ENCODE measurements around the gene RYR2. TPM values are rescaled to one million over a fixed set of nuclear protein-coding genes. Genes with fewer than 3 reads are reported as not detected.

Gene RYR2
- total RNA-seq, 2 donors from 2014 or later: 14.2 to 17.1 TPM

DNA sequence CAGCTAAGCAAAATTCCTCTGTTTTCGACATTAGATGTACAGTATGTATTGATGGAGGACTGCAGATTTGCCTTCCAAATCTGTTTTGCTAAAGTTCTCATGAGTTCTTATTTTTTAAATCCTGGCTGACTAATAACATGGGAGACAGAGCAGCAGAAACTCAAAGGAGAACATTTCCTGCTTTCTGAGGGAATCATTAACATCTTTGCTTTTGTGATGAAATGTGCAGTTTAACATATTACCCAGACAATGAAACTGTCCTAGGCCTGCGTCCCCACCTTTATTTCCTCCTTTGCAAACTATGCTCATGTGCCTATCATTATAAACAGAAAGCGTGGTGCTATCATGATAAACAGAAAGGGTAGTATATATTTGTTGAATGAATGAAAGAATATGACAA lies 698.9 kb downstream of the RYR2 start:
- 71 to 75% methylated on average over 3 of the region's 3 CpGs for WGBS, 2 donors
- no peak for ATAC-seq

DNA sequence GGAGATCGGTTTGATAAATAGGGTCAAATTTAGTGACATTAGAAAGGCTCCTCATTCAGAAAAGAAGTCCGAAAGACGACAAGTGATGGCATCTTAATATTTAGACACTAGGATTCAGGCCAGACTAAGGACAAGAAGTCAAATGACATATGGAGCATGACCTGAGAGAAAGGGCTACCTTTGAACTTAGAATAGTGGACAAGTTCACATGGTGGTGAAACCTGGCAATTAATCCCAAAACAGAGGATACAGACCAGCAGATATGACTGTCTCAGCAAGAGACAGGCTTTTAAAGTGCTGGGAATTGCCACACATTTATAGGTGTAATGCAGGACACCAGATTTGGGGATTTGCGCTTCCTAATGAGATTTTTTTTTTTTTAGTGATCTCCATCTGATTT lies 703.6 kb downstream of the RYR2 start:
- 95 to 96% methylated on average over 4 of the region's 4 CpGs for WGBS, 2 donors
- Histone ChIP-seq H3K27me3 (no peaks in the 10 kb centered on the region), H3K4me1 (peaks cover 3% of the 10 kb centered on the region), H3K36me3 (replicated peaks in 1 of 2; ENCODE audit: insufficient read depth in 1 of 2, low read depth in 2 of 2) (no peaks in the 10 kb centered on the region), H3K4me3 (no peak overlapping the region), H3K27ac (no peak overlapping the region), H3K9me3 (no peaks in the 10 kb centered on the region)
- TF ChIP-seq, protein P1, sequence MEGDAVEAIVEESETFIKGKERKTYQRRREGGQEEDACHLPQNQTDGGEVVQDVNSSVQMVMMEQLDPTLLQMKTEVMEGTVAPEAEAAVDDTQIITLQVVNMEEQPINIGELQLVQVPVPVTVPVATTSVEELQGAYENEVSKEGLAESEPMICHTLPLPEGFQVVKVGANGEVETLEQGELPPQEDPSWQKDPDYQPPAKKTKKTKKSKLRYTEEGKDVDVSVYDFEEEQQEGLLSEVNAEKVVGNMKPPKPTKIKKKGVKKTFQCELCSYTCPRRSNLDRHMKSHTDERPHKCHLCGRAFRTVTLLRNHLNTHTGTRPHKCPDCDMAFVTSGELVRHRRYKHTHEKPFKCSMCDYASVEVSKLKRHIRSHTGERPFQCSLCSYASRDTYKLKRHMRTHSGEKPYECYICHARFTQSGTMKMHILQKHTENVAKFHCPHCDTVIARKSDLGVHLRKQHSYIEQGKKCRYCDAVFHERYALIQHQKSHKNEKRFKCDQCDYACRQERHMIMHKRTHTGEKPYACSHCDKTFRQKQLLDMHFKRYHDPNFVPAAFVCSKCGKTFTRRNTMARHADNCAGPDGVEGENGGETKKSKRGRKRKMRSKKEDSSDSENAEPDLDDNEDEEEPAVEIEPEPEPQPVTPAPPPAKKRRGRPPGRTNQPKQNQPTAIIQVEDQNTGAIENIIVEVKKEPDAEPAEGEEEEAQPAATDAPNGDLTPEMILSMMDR (IDR thresholded peaks at IDR 0.05): no peak
- no peak for TF ChIP-seq POLR2A (IDR thresholded peaks at IDR 0.05)
- intact Hi-C loops (cut with DNase I): no loop called here
- no peak for ATAC-seq
- no peak for DNase-seq

More for the DNA sequence above, 698.9 kb downstream of the RYR2 start:
- DNase-seq: no peak
- Histone ChIP-seq H3K27me3 (no peaks in the 10 kb centered on the region), H3K4me1 (peaks cover 9% of the 10 kb centered on the region), H3K36me3 (replicated peaks in 1 of 2; ENCODE audit: insufficient read depth in 1 of 2, low read depth in 2 of 2) (no peaks in the 10 kb centered on the region), H3K9me3 (no peaks in the 10 kb centered on the region), H3K4me3 (no peak overlapping the region), H3K27ac (no peak overlapping the region)
- intact Hi-C loops (cut with DNase I): no loop called here
- no peak for TF ChIP-seq POLR2A (IDR thresholded peaks at IDR 0.05)
- TF ChIP-seq, protein P1 (IDR thresholded peaks at IDR 0.05): no peak

DNA sequence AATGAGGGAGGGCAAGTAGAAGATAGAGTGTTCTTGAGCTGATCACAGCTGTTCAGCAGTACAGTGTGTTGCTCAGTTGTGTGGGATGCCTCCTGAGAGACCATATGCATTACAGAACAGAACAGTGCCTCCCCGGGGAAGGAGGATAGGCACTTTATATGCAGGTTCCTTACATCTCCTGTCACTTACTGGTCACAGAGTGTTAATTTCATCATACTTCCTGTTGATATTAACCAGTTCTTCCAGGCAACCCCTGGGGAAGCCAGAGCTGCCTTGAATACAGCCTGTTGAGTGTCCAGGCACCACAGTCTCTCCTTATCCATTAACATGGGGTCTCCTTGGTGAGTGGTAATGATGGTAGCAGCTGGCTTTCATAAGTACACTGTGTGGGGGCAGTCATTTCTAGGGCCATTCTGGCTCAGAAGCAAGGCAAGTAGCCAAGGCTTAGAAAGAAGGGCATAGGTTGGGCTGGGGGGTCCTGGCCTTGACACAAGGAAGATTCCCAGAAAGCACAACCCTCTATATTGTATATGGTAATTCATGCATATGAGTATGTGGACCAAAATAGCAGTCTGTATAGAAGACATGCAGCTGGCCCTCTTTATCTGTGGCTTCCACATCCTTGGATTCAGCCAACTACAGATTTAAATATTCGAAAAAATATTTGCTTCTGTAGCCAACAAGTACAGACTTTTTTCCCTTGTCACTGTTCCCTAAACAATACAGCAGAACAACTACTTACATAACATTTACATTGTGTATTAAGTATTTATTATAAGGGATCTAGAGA lies 706.4 kb downstream of the RYR2 start:
- intact Hi-C loops (cut with DNase I): no loop called here
- no peaks in the 10 kb centered on the region for H3K27me3 ChIP-seq
- H3K27ac ChIP-seq: no peak overlapping the region
- H3K4me3 ChIP-seq: no peak overlapping the region
- DNase-seq (no peak), ATAC-seq (no peak)
- WGBS, 2 donors: 50 to 52% methylated on average over 2 of the region's 2 CpGs
- TF ChIP-seq, protein P1 (IDR thresholded peaks at IDR 0.05): no peak
- TF ChIP-seq POLR2A (IDR thresholded peaks at IDR 0.05): no peak
- no peaks in the 10 kb centered on the region for H3K9me3 ChIP-seq
- no peaks in the 10 kb centered on the region for H3K36me3 ChIP-seq (replicated peaks in 1 of 2; ENCODE audit: insufficient read depth in 1 of 2, low read depth in 2 of 2)
- peaks cover 12% of the 10 kb centered on the region for H3K4me1 ChIP-seq

DNA sequence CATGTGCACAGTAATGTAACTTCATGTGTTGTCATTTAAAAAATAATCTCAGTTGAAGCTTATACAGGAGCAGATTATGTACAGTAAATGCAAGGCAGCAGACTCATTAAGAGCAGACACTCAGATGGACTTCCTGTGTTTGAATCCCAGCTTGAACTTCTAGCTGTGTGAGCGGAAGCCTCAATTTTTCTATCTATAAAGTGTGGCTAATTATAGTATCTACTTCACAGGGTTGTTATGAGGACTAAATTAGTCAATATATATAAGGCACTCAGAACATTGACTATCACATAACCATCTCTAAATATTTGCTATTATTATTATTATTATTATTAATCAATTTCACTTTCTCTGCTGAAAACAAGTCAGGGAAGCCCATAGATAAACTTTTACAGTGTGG lies 707.1 kb downstream of the RYR2 start:
- Histone ChIP-seq H3K4me1 (peaks cover 15% of the 10 kb centered on the region), H3K9me3 (no peaks in the 10 kb centered on the region), H3K27ac (no peak overlapping the region), H3K4me3 (no peak overlapping the region), H3K27me3 (no peaks in the 10 kb centered on the region), H3K36me3 (replicated peaks in 1 of 2; ENCODE audit: insufficient read depth in 1 of 2, low read depth in 2 of 2) (no peaks in the 10 kb centered on the region)
- intact Hi-C loops (cut with DNase I): no loop called here
- ATAC-seq: no peak
- TF ChIP-seq, protein P1 (IDR thresholded peaks at IDR 0.05): no peak
- TF ChIP-seq POLR2A (IDR thresholded peaks at IDR 0.05): no peak
- no peak for DNase-seq
- WGBS, 2 donors: 91 to 97% methylated on average over 1 of the region's 1 CpG

DNA sequence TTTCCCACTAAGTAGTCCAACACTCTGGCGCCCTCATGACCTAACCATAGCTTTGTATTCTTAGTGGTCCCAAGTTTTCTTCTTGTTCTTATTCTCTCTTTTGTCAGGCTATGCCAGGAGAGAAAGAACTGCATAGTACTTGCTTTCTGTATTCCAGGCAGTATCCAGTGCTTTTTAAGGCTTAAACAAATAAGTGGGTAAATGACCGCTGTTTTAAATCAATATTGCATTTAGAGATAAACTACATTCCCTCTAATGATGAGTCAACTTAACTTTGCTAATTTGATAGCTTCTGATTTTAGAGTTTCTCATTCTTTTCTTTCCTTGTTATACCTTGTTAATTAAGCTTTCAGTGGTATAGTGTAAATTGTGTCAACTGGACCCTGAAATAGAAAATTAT lies 709.1 kb downstream of the RYR2 start:
- Histone ChIP-seq H3K27ac (no peak overlapping the region), H3K27me3 (no peaks in the 10 kb centered on the region), H3K4me3 (no peak overlapping the region), H3K4me1 (peaks cover 19% of the 10 kb centered on the region), H3K36me3 (replicated peaks in 1 of 2; ENCODE audit: insufficient read depth in 1 of 2, low read depth in 2 of 2) (no peaks in the 10 kb centered on the region), H3K9me3 (no peaks in the 10 kb centered on the region)
- no peak for ATAC-seq
- TF ChIP-seq POLR2A (IDR thresholded peaks at IDR 0.05): no peak
- TF ChIP-seq, protein P1 (IDR thresholded peaks at IDR 0.05): no peak
- intact Hi-C loops (cut with DNase I): no loop called here
- DNase-seq: no peak
- WGBS, 2 donors: 43 to 44% methylated on average over 2 of the region's 2 CpGs
